GM12874 (cell line): Measurements from ENCODE around the gene COX8C.

Experiments
- CTCF ChIP-seq: IDR thresholded peaks from 2 replicates; pipeline ENCODE4 v1.5.1; 2011; ENCODE audit warnings: low read depth, mild to moderate bottlenecking, control low read depth, low read length, moderate library complexity; ENCODE audit not compliant: insufficient read depth

COX8C gene

GRCh38 chr14:93395231-93395630, 48.2 kb downstream of the COX8C start:
- TF ChIP-seq CTCF, result no peak

GRCh38 chr14:93396456-93396855, 49.5 kb downstream of the COX8C start:
- TF ChIP-seq CTCF, result no peak
